ENCODE results near the gene RASA3.
"Not testable (repeated sequence)": the region's sequence is repeated elsewhere in the genome, so short reads cannot be mapped to it uniquely, and the experiment has no call there.

The RASA3 gene

DNA sequence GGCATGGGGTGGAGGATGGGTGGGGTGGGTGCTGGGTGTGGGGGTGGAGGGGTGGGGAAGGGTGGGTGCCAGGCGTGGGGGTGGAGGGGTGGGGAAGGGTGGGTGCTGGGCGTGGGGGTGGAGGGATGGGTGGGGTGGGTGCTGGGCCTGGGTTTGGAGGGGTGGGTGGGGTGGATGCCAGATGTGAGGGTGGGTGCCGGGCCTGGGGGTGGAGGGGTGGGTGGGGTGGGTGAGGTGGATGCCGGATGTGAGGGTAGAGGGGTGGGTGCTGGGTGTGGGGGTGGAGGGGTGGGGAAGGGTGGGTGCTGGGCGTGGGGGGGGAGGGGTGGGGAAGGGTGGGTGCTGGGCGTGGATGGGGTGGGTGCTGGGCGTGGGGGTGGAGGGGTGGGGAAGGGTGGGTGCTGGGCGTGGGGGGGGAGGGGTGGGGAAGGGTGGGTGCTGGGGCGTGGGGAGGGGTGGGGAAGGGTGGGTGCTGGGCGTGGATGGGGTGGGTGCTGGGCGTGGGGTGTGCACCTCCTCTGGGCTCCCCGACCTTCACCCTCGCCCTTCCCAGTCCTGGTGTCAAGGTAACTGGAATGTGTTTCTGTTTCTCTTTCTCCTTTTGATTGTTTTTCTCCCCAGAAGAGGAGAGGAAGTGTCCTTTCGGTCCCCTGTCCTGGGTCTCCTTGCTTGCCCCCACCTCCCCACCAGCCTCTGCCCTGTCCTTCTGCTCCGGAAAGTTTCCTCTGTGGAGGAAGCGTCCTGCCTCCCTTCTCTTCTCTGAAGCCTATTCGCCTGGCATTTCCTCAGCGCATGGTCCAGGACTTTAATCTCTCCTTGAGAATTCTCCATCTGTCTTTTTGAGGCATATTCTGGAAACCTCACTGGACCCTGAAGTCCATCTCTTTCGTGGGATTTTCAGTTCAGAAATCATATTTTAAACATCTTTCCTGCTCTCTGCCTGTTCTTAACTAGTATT is 23.8 kb upstream of the RASA3 start:
- no peak for DNase-seq

DNA sequence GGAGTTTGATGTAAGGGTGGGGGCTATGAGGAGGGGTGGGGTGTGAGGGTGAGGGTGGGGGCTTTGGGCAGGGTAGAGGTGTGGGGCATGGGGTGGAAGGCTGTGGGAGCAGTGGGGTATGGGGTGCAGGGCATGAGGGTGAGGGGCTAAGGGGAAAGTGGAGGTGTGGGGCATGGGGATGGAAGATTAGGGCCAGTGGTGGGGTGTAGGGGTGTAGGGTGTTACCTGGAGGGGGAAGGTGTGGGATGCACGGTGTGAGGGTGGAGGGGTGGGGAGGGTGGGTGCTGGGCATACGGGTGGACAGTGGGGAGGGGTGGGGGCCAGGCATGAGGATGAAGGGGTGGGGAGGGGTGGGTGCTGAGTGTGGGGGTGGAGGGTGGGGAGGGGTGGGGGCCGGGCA is 22.9 kb upstream of the RASA3 start:
- no peak for DNase-seq

DNA sequence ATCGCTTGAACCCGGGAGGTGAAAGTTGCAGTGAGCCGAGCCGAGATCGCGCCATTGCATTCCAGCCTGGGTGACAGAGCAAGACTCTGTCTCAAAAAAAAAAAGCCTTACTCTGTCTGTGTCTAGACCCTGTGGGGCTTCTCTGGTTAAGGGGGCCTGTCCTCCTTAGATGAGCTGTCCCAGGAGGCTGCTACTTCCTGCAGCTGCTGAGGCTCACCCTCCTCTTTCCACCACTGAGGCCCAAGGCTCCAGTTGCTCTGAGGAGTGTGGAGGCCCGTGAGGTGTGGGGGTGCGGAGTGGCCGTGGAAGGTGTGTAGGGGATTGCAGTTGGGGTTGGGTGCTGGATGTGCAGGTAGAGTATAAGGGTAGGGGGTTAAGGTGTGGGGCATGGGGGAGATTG is 22.1 kb upstream of the RASA3 start:
- no peak for DNase-seq

DNA sequence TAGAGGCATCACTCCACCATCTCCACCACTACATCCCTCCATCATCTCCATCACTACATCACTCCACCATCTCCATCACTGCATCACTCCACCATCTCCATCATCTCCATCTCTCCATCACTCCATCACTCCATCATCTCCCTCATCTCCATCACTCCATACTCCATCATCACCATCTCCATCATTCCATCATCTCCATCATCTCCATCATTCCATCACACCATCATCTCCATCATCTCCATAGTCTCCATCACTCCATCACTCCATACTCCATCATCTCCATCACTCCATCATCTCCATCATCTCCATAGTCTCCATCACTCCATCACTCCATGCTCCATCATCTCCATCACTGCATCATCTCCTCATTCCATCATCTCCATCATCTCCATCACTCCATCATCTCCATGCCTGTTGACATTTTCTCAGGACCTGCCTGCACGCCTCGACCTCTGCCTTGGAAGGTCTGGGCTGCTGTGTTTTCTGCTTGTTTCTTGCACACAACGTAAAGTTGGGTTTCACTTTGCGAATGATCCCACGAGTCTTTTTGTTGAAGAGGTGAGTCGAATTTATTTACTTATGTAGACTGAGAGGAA is 21.2 kb upstream of the RASA3 start:
- no peak for DNase-seq

DNA sequence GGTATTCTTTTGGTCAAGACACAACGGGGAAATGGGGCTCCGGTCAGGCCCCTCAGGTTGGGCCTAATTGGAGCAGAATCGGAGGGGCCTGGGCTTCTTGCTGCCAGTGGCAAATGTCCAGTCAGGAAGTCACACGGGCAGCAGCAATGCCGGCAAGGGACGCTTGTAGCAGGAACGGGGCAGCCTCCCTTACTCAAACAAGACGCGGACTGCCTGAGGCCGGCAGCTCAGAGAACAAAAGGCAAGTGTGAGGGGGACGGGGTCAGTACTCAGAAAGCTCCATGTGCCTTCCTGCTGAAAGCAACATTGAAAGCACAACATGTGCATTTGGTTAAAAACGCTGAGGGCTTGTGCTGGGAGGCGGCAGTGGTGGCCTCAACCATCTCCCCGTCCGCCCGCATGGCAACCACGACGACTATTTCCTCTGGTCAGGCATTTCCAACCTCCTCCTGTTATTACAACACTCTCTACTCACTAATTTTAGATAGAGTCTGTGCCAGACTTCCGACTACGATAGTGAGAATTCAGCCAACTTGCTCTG is 20.5 kb upstream of the RASA3 start:
- DNase-seq: no peak

DNA sequence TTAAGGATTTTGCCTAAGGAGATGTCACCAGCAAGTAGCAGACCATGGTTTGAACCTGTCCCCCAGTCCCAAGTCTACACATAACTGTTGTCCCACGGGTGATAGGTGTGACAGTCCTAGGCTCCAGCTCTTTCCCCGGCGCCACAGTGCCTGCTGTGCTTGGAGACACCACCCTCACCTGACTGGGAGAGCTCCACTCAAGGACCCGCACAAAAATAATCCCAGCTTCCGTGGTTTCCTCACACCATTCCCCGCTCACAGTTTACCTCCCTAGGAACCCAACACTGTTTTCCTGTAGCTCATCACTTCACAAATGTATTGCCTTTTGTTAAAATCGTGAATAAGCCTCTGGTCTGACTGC is 19.8 kb upstream of the RASA3 start:
- DNase-seq: no peak

DNA sequence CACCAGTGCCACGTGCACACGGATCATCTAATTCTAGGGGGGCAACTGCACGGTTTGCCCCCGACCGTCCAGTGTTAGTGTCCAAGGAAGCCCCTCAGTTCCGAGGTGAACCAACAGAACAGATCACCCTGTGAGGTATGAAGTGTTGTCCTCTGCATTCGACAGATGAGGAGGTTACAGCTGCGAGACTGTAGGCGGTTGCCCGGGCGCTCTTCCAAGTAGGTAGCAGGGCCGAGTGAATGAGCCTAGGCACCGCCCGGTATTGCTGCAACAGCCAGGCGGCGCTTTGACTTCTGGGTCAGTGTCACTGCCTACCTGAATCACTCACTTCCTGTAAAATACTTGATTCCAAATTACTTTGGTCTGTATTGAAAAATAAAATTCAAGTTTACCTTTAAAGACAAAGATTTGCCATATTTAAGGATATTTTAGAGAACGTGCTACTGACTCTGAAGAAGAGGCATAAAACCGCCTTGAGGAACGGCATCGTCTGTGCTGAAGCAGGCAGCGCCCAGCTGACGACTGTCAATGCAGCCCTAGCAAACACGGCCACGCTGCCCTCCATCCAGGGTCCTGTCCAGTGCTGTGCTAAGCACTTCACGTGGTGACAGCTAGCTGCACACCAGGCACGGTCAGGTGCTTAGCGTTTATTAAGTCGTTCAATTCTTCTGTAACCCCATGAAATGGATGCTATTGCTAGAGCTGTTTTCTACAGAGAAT is 19.3 kb upstream of the RASA3 start:
- DNase-seq: peak; percentile 57 to 66

DNA sequence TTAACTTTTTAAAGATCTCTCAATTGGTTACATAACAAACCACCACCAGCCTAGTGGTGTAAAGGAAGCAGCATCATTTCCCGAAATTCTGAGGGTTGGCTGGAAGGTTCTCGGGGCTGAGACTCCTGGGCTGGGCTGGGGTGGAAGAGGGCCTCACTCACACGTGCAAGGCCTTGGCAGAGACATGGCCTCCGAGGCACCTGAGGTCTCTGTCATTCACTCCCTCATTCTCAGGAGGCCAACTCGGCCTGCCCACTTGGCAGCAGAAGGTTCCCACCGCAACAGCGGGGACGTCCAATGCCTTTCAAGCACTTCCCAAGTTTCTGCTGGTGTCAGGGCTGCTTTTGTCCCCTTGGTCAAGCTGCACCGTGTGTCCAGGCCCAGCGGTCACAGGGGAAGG is 18.6 kb upstream of the RASA3 start:
- no peak for DNase-seq

DNA sequence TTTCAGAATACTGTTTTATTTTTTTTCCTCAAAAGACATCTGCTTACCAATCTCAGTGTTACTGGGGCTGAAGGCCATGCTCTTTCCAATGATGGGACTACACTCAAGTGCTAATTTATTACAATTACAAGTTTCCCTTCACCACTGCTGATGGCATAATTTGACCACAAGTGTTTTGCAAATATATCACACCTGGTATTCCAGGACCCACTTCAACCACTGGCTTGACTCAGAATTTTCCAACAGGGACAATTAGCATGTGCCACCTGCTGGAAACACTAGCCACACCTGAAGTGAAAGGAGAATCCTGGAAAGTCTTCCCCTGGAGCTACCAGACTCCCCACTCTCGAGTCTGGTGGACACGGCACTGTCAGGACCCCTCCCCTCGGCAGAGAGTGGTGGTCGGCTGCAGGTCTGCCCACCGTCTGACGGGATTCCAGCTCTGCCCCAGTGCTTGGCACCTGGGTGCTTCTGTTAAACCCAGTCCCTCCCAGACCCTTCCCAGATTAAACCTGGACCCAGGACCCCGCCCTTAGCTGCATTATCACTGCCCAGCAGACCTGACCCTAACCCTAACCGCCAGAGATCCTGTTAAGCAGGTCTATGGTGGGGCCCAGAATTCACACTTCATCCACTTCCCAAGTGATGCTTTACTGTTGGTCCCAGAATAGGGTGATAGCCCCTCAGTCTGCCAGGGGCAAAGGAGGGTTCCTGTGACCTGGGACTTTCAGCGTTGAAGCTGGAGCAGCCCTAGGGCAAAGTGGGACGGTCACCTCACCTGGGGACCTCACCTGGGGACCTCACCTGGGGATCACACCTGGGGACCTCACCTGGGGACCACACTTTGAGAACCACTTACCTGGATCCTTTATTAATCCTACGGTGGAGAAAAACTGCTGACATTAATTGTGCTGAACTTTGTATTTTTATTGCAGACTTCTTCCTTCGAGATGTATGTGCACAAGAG is 17.6 kb upstream of the RASA3 start:
- DNase-seq: no peak

DNA sequence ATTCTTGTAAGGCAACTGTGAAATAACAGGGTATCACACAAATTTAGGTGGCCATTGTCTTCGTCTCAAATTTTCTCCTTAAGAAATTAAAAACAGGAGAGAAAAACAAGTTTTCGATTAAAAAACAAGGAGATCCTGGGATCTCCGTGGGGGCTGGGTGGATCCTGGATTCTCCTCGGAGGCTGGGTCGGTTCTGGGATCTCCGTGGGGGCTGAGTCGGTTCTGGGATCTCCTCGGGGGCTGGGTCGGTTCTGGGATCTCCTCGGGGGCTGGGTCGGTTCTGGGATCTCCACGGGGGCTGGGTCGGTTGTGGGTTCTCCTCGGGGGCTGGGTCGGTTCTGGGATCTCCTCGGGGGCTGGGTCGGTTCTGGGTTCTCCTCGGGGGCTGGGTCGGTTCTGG is 16.5 kb upstream of the RASA3 start:
- not testable (repeated sequence) for DNase-seq

DNA sequence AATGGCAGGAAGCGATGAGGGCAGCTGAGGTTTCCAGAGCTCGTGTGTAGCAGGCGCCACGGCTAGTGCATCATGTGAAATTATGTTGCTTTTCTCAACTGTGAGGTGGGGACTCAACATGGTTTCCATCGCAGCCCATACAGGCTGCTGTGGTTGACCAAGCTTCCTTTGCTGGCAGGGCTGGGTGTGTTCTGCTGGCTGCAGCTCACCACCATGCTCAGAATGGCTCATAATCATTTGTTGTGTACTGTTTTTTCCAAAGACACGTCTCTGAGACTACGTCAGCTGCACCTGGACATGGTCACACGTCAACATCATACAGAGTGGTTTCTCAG is 16.1 kb upstream of the RASA3 start:
- DNase-seq: peak; percentile 69 to 80

DNA sequence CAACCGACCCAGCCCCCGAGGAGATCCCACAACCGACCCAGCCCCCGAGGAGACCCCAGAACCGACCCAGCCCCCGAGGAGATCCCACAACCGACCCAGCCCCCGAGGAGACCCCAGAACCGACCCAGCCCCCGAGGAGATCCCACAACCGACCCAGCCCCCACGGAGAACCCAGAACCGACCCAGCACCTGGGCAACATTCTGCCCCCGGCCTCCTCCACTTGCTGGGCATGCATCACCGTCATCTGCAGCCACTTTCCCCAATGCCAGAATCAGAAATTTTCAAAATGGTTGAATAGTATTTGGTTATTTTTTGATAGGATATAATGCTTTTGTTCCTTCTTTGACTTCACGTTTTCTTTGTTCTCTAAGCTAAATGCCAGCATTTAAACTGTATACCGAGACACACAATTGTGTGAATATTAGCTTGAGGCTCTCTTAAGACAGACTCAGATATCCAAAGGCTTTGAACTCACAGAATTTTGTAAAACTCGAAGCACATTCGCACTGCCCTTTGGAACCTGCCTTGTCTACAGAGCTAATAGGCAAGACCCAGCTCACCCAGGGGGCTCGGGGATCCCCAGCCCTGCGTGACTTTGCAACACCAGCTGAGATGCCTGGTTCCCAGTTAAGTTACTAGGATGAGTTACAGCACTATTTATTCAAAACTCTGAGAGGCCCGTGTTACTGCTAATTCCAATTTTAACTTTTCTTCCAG is 15.5 kb upstream of the RASA3 start:
- no peak for DNase-seq

DNA sequence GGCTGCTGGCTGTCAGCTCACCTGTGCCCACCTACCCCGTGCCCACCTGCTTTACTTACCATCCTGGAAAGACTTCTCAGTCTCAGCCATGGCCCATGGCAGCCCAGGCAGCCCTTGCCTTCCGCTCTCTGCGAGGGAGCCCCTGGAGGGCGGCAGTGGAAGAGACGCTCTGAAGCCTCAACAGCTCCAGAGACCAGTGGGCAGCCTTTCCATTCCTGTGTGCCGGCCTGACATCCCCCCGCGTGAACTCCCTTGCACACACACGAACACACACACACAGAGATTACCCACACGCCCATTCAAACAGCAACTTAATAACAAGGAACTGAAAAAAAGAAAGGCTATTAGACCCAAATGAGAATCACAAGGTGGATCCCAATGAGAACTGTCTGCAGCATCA is 14.2 kb upstream of the RASA3 start:
- DNase-seq: no peak

DNA sequence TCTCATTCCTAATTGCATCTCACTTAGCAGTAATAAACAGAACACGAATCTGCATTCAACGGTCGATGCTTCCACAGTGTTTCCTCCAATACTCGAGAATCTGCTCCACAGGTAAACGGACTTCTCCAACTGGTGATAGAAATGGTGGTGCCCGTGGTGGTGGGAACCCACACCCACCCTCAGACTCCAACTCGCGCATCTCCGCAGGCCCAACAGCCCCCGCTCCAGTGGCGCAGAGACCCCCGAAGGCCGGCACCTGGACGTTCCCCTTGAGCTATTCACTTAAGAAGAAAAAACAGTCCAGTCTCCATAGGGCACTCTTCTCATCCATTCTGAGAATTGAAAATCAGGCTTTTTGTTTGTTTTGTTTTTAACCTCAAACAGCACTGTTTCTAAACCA is 13.8 kb upstream of the RASA3 start:
- no peak for DNase-seq

DNA sequence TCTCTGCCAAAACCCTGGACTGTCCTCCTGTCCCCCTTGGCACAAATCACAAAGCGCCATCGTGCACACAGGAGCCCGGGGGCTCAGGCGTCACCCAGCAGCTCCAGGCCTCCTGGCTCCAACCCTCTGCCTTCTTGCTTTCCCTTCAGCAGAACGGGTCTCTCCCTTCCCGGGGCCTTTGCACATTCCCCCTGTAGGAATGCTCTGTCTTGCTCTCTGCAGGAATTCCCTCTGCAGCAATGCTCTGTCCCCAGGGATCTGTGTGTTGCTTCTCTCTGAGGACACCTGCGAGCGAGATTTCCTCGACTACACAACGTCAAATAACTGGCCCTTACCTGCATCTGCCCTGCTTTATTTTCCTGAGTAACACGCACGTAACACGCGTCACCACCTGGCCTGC is 13.3 kb upstream of the RASA3 start:
- DNase-seq: no peak

DNA sequence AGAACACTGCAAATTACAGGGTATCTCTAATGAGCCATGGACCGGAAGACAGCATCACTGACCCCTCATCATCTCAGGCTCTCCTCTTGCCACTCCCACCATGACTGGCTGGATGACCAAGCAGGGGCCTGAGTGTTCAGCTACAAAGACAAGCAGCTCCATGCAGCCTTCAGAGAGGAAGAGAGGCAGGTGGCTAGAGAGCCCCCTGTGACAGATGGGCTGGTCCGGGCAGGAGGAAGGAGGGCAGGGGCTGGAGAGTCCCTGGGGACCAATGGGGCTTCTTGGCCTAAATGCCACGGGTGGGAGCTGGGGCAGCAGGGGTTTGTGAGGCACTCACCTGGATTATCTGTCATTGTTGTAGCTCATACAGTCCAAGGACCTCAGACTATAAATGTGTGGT is 12.8 kb upstream of the RASA3 start:
- no peak for DNase-seq

DNA sequence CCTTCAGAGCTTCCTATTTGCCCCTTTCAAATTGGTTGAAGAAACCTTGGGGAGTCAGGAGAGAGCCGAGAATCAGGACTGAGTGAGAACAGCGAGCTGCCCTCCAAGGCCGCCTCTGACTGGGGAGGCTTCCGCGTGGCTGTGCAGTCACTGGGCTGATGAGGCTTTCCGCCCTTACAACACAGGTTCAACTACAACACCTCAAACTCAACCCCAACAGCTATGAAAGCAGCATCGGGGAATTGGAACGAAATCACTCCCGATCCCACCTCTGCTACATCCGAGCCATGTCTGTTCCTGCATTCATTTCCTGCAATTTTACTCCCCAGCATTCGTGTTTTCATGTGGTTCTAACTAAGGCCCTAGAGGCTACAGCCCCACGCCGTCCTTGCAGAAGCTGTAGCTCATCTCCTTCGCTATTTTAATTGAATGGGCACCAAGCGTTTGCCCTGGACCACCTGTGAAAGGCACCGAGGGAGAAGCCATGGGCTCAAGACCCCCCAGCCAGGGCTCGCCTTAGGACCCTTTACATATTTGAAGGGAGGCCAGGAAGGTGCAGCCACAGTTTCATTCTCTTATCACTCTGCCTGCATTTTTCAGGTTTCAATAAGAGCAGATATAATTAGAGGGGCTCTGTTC is 12.3 kb upstream of the RASA3 start:
- DNase-seq: no peak

DNA sequence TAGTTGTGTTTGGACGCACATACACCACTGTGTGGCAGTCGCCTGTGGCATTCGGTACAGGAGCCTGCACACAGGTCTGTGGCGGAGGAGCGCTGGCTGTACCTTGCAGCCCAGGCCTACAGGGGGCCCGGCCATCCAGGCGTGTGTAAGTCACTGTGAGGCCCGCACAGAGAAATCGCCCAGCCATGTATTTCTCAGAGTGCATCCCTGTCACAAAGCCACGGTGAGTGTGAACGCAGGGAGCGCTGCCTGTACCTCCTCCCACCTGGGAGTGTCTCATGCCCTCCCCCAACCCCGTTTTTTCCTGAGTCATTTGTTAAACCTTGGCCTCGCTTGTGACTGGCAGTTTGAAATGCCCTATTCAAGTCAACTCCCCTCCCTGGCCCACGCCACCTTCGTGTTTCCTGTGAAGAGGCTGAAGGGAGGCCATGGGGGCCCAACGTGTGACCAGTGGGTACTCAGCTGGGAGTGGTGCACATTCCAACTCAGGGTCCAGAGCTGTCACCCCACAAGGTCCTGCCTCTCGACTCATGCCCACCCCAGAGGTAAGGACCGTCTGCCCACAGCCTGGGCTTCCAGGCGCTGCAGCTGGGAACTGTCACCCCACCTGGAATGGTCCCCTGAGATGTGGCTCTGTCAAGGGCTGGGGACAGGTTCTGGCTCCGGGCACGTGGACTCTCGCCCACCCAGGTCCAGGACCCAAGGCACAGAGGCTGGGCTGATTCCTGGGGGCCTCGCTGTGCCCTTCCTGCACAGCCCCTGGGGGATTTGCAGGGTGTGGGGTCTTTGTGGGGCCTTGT is 11.6 kb upstream of the RASA3 start:
- DNase-seq: peak; percentile 38 to 41

DNA sequence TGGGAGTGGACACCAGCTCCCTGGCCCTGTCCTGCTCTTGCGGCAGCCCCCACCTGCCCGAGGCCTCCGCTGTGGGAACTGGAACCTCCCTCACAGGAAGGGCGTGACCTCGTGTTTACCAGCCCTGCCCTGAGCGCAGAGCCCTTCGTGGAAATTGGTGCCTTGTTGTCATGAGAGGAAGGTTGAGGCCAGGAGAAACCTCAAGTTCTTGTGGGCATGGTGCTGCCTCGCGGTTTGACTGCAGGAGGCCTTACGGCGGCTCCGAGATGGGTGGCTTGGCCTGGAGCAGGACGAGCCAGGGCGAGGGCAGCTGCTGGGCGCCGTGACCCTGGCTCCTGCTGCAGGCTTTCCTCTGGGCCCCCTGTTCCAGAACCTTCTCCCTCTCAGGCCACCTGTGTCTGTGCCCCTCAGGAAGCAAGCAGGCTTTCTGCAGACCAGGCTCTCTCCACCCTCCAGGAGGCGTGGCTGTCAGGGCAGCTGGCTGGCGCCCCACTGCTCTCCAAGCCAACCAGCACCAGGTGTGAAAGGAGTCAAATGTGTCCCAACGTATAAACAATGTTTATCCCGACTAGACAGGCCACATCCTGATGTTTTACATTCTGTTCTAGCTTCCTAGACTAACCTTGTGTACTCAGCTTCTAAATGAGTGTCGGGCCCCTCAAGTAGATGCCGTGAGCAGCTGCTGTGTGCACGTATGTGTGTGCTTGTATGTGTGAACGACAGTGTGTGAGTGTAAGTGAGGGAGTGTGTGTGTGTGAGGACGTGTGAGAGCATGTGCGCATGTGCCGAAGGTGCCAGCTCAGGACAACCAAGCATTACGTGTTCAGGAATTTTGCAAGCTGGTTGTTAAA is 10.4 kb upstream of the RASA3 start:
- peak; percentile 62 to 64 for DNase-seq
